Adrenal gland (tissue), 12 donors: ENCODE data around the gene SP4. TPM values are rescaled to one million over a fixed set of nuclear protein-coding genes. Genes with fewer than 3 reads are reported as not detected.

Experiments used
- DNase-seq, 7 donors: peaks; one replicate each; pipeline ENCODE4 v3.0.0-alpha.2; 2019 to 2020
- H3K27ac ChIP-seq, 5 donors: fragments of 200-600 bp; sonication (generic) in 4 of 5; 1 replicate in 3 of 5; 2 replicates in 2 of 5; pipeline versions ENCODE4 v1.5.1 to v1.8.0; 2016 to 2020; ENCODE audit warnings: mild to moderate bottlenecking in 1 of 5
- H3K27me3 ChIP-seq: fragments of 200-600 bp; 2 replicates; pipeline ENCODE4 v1.8.0; 2021
- H3K36me3 ChIP-seq, 2 donors: fragments of 200-600 bp; replicated peaks in 1 of 2; 1 replicate in 1 of 2; 2 replicates in 1 of 2; pipeline versions ENCODE4 v1.5.1 to v1.8.0; 2018 to 2022
- H3K4me1 ChIP-seq, 2 donors: fragments of 200-600 bp; replicated peaks in 1 of 2; 1 replicate in 1 of 2; 2 replicates in 1 of 2; pipeline versions ENCODE4 v1.5.1 to v1.8.0; 2018 to 2021
- H3K4me3 ChIP-seq, 4 donors: fragments of 200-600 bp; sonication (generic) in 3 of 4; one replicate each; pipeline ENCODE4 v1.5.1; 2016 to 2018
- H3K9me3 ChIP-seq, 3 donors: fragments of 200-600 bp; sonication (generic) in 1 of 3; replicated peaks in 1 of 3; 1 replicate in 2 of 3; 2 replicates in 1 of 3; pipeline versions ENCODE4 v1.5.1 to v1.8.0; 2016 to 2021
- POLR2A ChIP-seq, 2 donors: fragments of 450-650 bp; IDR thresholded peaks; one replicate each; pipeline ENCODE4 v1.6.1; 2017; ENCODE audit warnings: antibody characterized with exemption in 2 of 2, mild to moderate bottlenecking in 2 of 2, moderate library complexity in 1 of 2
- WGBS, 4 donors: extraction: QIAGEN DNeasy Blood & Tissue Kit in 2 of 4; methylation state at CpG; one replicate each; pipeline versions ENCODE4 v1.1.5 to v1.1.7; 2013 to 2017; 5-methylcytosine and 5-hydroxymethylcytosine counted together
- intact Hi-C, 2 donors: fragments of 100-400 bp; cut with DNase I; formaldehyde crosslinking; loops; one replicate each; pipeline versions ENCODE4 v1.14.1 to v1.15.0; 2022 to 2023
- microRNA counts, 2 donors: library from miRNA; unstranded; fragments of <30 nt; microRNA quantifications; one replicate each; lab custom pipeline; 2016
- microRNA-seq, 3 donors: library from miRNA; unstranded; fragments of <30 nt; microRNA quantifications; one replicate each; pipeline ENCODE4, GENCODE V29; 2017 to 2020
- polyA plus RNA-seq, 3 donors: library from polyadenylated mRNA; stranded (reverse); fragments of 200-250 nt in 2 of 3; fragments of 350-450 nt in 1 of 3; fragmentation: Illumina TruSeq in 1 of 3; extraction: RNeasy Lipid Tissue Mini Kit (QIAGEN cat#74804) in 1 of 3; gene quantifications; one replicate each; pipeline ENCODE4 v1.2.3, GENCODE V29; 2013 to 2014
- small RNA-seq, 2 donors: library from RNA; depleted of rRNA; stranded (forward); fragments of <200 nt; gene quantifications; one replicate each; pipeline ENCODE3, GENCODE V24; 2016
- total RNA-seq, 9 donors: library from RNA; depleted of rRNA in 4 of 9; stranded (reverse); fragments of >200 nt in 4 of 9; fragments of 120-200 nt in 1 of 9; fragmentation: NEBNext Ultra II Directional in 1 of 9; extraction: Animal tissue kit (Norgen Biotek cat#: 25700) in 1 of 9; gene quantifications; one replicate each; pipeline versions ENCODE4 v1.1.0 to v1.2.4, GENCODE V29; 2013 to 2023
- TF ChIP-seq, protein P1 (sequence below), 6 experiments: fragments of 450-650 bp in 4 of 6; fragments of 200-600 bp in 2 of 6; sonication (generic) in 1 of 6; IDR thresholded peaks; 1 replicate in 5 of 6; 2 replicates in 1 of 6; pipeline versions ENCODE4 v1.5.1 to v1.8.0; 2016 to 2021; ENCODE audit warnings: antibody characterized with exemption in 6 of 6, mild to moderate bottlenecking in 2 of 6, moderate library complexity in 1 of 6
- donor health status: healthy with polysubstance abuse.
- donor health status: Bipolar disorder and iron deficiency.
- donor health status: DM: yes; HTN: yes; CAD: no.
- donor health status: DM: no; HTN: no; CAD: no.
- donor health status: DM: no; HTN: no; CAD: no.
- donor health status: DM: yes; HTN: yes; CAD: no.

The SP4 gene
- total and polyA plus RNA-seq, 12 donors: 1.8 to 11.2 (median 6.0) TPM

GRCh38 chr7:21550821-21551531 is 123.1 kb downstream of the SP4 start:
- Histone ChIP-seq H3K27ac (no peak overlapping the region), H3K4me1 (no peaks in the 10 kb centered on the region), H3K4me3 (no peak overlapping the region), H3K9me3 (no peaks in the 10 kb centered on the region), H3K36me3 (no peaks in the 10 kb centered on the region), H3K27me3 (no peaks in the 10 kb centered on the region)
- DNase-seq: no peak
- TF ChIP-seq POLR2A (IDR thresholded peaks at IDR 0.05): no peak
- TF ChIP-seq, protein P1, sequence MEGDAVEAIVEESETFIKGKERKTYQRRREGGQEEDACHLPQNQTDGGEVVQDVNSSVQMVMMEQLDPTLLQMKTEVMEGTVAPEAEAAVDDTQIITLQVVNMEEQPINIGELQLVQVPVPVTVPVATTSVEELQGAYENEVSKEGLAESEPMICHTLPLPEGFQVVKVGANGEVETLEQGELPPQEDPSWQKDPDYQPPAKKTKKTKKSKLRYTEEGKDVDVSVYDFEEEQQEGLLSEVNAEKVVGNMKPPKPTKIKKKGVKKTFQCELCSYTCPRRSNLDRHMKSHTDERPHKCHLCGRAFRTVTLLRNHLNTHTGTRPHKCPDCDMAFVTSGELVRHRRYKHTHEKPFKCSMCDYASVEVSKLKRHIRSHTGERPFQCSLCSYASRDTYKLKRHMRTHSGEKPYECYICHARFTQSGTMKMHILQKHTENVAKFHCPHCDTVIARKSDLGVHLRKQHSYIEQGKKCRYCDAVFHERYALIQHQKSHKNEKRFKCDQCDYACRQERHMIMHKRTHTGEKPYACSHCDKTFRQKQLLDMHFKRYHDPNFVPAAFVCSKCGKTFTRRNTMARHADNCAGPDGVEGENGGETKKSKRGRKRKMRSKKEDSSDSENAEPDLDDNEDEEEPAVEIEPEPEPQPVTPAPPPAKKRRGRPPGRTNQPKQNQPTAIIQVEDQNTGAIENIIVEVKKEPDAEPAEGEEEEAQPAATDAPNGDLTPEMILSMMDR (IDR thresholded peaks at IDR 0.05): no peak
- intact Hi-C loops: no loop called here
- WGBS, 4 donors: 66 to 84% (median 77%) methylated on average over 6 of the region's 6 CpGs

DNA sequence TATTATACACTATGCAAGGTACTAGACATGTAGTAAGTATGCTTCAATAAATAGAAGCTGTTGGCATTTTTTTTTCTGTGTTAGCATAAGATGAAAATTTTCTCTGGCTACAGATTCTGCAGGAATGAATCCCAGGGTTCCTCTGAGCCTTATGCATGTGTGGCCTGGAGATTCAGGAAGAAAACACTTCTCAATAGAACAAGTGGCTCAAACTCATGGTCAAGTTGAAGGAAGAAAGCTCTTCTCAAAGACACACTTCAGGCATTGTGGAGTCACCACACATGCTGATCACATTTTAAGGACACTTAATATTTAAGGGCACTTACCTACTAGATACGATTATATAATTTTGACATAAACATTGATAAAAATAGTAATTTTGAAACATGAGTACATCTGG is 134.5 kb downstream of the SP4 start:
- Histone ChIP-seq H3K4me1 (peaks cover 0 to 5% of the 10 kb centered on the region in 2 donors), H3K36me3 (no peaks in the 10 kb centered on the region), H3K4me3 (no peak overlapping the region), H3K27ac (no peak overlapping the region), H3K9me3 (no peaks in the 10 kb centered on the region), H3K27me3 (no peaks in the 10 kb centered on the region)
- intact Hi-C loops: no loop called here
- DNase-seq: no peak
- TF ChIP-seq POLR2A (IDR thresholded peaks at IDR 0.05): no peak
- TF ChIP-seq, protein P1 (IDR thresholded peaks at IDR 0.05): no peak
- 82 to 91% (median 87%) methylated on average over 1 of the region's 1 CpG for WGBS, 4 donors

MicroRNAs encoded within 50 kb of the gene (microRNA counts, 767-probe panel; counts per million panel counts)
- 0 counts per million in 2 donors for microRNA hsa-miR-1183 (lab: Ali Mortazavi, UCI)

Small RNA genes lying within 50 kb of the gene (microRNA-seq; reads per million reads assigned to microRNA genes)
- 0 reads per million in 3 donors for gene MIR1183

Small RNA genes lying within 50 kb of the gene (small RNA-seq; reads per million reads assigned to genes)
- gene MIR1183 (0 reads per million in 2 donors), gene RNU1-15P (0 reads per million in 2 donors)

Other genes starting within 250 kb of the SP4 start
- gene DNAH11, start 115.0 kb downstream of the SP4 start, total RNA-seq: 10 to 100 TPM in 8 of 9 donors, 1 to 10 TPM in 1; 5.1 to 77.7 (median 25.3) TPM
- gene DNAH11, start 115.0 kb downstream of the SP4 start, polyA plus RNA-seq: 10 to 100 TPM in 1 of 3 donors, 1 to 10 TPM in 2; 8.4 to 42.0 (median 8.8) TPM